Measurements from ENCODE around the gene PIK3IP1.
"Not testable (repeated sequence)": the region's sequence is repeated elsewhere in the genome, so short reads cannot be mapped to it uniquely, and the experiment has no call there.

Gene PIK3IP1

DNA sequence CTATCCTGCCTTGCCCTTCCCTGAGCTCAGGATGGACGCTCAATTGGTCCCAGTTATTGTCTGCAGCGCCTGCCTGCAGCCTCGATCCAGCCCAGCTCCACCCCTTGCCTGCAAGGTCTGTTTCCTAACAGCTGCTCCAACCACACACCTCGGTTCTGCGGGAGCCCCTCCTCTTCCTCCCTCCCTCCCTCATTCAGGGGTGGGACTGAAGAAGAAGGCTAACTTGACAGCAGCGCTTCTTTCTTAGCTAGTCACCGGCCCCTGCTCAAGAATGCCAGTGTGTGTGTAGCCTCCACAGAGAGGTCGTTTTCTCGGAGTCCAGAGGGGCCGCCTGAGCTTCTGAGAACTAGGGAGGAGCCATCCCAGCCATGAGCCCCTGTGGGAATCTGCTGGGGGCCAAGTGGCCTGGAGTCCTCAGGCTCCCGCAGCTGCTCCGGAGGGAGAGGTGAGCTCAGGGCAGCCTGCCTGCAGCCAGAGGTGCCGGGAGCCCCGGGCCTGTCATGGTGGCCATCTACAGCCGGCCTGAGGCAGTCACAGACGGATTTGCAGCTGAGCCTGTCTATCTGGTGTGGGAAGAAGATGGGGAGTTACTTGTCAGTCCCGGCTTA is 44.0 kb downstream of the PIK3IP1 start:
- DNase-seq, result no peak

DNA sequence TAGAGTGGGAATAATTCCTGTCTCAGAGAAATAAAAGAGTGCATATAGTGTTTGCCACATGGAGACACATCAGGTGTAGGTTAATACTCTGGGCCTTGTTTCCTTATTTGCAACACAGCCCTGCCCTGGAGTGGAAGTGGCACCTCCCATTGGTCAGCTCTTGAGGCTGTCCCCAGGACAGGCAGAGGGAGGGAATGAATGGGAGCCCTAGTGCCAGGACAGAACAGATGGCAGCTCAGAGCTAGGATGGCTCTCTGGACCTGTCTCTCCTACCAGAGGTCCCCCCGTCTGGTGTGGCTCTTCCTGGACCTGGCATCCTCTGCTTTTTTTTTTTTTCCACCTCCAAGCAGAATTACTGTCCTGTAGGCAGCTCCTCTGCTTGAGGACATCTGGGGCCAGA is 44.6 kb downstream of the PIK3IP1 start:
- DNase-seq, result no peak

DNA sequence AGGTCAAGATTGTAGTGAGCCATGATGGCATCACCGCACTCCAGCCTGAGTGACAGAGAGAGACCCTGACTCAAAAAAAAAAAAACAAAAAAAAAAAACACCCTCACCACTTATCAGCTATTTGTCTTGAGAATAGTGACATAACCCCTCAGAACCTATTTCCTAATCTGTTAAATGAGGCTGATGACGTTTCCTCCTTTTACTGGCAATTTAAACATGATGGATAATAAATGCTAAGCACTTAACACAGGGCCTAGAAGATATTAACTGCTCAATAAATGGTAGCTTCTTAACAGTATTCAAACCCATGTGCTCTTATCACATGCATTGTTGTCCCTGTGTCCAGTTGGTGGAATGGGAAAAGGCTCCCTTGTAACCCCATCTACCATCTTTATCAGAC is 45.6 kb downstream of the PIK3IP1 start:
- no peak for DNase-seq

DNA sequence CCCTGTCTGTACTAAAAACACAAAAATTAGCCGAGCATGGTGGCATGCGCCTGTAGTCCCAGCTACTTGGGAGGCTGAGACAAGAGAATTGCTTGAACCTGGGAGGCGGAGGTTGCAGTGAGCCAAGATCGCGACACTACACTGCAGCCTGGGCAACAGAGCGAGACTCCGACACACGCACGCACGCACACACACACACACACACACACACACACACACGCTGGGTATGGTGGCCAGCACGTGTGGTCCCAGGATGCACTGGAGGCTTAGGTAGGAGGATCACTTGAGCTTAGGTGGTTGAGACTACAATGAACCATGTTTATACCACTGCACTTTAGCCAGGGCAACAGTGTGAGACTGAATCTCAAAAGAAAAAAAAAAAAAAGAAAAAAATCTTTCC is 46.3 kb downstream of the PIK3IP1 start:
- DNase-seq, result not testable (repeated sequence)

DNA sequence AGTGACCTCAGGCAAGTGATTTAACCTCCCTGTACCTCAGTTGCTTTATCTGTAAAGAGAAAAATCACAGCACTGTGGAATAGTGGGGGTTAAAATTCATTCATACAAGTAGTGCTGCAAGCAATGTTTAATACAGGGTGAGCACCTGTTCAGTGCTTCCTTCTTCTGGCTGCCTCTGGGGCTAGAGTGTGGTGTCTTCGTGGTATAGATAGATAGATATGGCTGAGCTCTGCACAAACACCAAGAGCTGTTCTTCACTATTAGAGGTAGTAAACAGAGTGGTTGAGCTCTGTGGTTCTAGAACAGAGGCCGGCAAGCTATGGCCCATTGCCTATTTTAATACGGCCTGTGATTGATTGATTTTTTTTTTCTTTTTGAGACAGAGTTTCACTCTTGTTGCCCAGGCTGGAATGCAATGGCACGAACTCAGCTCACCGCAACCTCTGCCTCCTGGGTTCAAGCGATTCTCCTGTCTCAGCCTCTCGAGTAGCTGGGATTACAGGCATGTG is 47.3 kb downstream of the PIK3IP1 start:
- no peak for DNase-seq

DNA sequence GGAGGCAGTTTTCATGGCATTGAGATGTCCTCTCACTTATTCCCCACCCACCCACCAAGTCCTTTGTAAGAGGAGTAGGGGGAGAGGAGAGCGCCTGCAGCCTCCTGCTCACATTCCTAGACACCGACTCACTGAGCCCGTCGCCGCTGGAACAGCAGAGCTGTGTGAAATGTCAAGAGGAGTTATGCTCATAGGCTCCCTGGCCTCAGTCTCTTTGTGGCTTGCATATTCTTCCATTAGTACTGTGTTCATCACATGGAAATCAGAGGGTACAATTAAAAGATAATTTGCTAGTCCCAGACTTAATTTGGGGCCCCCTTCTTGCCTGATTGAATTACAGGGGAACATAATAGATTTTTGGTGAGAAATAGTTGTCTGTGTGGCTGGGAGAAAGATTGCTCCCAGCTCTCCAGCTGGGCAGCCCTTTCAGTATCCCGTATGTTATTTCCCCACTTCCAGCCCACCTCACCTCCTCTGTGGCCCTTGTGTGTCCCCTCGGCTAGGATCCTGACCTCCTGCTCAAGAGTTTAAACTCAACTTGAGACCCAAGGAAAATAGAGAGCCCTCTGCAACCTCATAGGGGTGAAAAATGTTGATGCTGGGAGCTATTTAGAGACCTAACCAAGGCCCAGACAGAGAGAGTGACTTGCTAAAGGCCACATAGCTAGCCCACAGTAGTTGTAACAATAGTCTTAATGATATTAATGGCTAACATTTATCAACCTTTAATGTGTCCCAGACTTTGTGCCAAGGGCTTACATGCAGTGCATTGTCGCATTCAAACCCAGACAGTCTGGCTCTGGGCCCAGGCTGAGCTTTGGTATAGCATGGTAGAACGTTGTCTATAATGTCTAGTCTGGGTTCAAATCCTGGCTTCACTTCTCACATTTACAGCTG is 48.0 kb downstream of the PIK3IP1 start:
- DNase-seq, result no peak

DNA sequence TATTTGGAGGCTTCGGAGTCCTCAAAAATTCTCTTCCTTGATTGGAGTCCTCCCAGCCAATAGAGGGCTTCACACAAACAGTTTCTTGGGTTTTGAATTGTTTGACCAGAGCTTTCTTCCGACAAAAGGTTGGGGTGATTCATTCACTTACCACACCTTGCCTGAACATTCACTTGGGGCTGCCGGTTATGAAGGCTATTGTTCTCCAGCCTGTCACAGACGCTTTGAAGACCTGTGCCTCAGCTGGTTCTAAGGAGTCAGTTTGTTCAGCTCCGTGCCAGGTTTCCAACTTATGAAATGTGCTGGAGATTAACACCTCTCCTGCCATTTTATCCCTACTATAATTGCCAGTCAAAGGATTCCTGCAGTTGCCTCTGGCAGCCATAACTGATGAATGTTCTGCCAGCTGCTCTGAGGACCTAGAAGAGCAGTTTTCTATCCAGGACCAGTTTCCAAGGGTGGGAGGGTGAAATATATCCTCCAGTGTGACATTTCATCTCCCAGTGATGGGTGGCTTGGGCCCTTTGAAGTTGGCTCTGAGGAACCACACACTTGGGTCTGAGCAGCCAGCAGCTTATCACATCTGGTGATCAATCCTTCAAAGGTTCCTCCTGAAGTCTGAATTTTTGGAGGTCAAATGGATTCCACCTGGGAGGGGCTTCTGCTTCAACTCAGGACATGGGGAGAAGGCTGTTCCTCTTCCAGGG is 48.8 kb downstream of the PIK3IP1 start:
- DNase-seq, result no peak

DNA sequence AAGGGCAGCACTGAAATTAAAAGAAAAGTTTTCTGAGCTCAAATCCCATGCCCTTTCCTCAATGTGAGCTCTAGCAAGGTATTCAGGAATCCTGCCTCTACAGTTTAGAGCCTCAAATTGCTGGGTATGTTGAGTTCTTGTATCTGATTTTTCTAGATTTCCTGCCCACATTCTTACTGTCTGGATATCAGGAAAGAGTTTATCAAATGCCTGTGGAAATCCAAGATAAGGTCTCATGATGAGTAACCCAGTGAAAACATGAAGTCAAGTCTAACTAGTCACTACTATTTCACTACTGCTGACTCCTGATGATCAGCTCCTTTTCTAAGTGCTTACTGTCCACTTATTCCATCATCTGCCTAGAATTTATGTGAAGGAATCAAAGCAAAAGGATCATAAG is 50.4 kb downstream of the PIK3IP1 start:
- DNase-seq, result no peak

DNA sequence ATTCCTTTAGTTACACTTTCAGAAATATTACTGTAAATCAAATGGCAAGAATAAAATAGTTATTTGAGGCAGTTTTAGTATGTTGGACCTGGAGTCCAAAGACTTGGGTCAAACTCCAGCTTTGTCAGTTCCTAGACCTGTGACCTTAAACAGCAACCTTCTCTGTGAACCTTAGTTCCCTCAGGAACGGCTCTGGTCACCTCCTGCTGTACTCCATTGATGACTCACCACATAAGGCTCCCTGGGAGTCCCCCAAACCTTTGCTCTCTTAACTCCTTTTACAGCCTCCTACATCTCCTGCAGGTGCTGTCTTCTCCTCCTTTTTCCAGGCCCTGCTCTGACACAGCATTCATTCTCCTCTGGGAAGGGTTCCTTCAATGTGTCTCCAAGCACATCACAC is 51.1 kb downstream of the PIK3IP1 start:
- no peak for DNase-seq

DNA sequence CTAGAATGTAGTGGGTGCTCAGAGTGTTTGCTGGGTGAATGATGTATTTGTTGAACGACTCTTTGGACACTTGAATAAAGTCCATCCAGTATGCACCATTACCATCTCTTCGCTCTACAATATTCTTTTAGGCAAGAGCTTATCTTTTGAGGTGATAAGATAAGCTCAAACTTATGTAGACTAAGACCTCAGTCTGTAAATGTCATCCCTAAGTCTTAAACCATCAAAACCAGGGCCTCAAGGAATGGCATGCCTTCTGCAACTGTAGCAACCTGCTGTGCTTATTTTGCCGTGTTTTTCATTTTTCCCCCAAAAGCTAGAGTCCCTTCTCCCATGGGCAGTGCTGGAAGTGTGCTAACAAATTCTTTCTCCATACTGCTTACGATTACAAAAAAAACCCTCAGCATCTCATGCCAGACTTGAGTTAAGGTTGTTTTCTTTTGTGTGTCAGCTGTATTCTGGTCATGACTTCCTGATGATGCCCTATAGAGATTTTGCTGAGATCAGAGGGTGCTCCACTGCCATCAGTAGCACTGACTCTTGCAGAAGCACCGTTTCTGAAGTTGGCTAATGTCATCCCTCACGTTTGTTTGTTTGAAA is 52.4 kb downstream of the PIK3IP1 start:
- no peak for DNase-seq

DNA sequence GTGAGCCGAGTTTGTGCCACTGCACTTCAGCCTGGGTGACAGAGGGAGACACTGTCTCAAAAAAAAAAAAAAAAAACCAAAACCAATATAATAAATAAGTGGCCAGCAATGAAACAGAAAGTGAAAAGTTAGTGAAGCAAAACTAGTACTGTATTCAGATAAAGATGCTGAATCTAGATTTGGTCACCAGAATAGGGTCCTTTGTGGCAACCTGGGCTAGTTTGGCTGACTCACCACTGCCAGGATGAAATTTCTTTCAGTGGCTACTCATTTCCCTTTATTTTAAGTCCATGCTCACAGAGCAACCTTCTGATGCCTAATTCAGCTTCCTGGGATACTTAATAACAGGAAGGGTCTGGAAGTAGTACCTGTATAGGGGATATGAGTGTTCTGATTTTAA is 54.2 kb downstream of the PIK3IP1 start:
- DNase-seq, result no peak

DNA sequence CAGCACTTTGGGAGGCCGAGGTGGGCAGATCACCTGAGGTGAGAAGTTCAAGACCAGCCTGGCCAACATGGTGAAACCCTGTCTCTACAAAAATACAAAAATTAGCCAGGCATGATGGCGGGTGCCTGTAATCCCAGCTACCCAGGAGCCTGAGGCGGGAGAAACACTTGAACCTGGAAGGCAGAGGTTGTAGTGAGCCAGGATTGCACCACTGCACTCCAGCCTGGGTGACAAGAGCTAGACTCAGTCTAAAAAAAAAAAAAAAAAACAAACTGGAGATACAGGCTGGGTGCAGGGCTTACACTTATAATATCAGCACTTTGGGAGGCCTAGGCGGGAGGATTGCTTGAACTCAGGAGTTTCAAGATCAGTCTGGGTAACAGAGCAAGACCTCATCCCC is 56.2 kb downstream of the PIK3IP1 start:
- DNase-seq, result not testable (repeated sequence)

DNA sequence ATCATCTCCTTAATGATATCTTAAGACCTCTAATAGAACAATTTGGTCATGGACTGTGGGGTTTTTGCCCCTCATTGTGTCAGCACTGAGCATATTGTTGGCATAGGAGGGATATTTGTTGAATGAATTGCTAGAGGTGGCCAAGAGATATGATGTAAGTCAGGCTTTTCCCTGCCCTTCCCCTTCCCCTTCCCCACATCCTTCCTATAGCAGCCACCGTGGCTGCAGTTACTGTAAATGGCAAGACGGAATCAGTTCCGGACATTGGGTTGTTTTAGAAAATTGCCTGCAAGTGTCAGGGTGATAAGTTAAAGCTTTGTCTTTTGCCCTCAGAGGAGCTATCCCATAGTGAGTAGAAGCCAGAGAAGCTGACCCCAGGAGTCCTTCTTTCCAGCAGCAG is 57.2 kb downstream of the PIK3IP1 start:
- DNase-seq, result no peak

DNA sequence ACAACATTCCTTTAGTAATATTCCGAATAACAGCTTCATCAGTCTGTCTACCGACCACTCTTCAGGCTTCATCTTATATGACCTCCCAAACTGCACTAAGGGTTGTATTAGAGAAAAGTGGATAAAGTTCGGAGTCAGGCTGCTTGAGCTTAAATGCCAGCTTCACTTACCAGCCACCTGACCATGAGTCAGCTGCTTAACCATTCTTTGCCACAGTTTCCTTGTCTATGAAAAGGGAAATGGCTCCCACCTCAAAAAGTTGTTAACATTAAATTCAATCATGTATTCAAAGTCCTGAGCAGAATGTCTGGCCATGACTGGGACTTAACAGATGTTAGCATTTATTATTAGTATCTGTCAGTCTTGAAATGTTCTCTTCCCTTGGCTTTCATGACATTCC is 59.3 kb downstream of the PIK3IP1 start:
- DNase-seq, result no peak
